ENCODE data around the gene VEGFD.

The VEGFD gene

DNA sequence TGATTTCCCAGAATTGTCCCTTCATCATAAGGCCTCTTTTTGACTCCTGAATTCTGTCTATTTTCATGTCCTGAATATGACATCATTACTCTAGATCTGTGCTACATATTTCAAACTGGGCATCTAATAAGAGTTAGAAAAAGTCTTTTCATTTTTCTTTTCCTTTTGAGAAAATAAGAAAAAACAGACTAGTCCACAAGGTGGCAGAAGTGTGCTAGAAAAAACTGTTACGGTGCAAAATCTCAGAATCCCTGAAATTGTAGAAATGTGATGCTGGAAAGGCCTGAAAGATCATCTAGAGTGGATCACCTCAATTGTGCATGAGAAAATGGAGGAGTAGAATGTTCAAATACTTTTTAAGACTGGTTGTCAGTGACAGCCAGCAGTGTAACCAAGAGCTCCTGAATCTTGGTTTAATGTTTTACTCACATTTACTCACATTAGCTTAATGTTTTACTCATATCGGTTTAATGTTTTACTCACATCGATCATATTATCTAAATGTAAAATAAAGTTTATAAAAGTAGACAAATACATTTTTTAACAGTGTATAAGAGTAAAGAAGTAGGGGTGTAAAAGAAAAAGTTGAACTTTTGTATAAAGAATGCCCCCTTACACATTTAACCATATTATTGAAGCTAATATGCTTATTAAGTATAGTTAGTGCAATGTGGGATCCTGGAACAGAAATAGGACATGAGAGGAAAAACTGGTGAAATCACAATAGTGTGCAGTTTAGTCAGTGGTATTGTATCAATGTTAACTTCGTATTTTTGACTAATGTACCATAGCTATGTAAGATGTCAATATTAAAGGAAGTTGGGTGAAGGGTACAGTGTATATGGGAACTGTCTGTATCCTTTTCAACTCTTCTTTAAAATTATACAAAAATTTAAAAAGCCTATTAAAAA is 84.0 kb downstream of the VEGFD start:
- peak; percentile 22 to 56 (median 51) for DNase-seq

DNA sequence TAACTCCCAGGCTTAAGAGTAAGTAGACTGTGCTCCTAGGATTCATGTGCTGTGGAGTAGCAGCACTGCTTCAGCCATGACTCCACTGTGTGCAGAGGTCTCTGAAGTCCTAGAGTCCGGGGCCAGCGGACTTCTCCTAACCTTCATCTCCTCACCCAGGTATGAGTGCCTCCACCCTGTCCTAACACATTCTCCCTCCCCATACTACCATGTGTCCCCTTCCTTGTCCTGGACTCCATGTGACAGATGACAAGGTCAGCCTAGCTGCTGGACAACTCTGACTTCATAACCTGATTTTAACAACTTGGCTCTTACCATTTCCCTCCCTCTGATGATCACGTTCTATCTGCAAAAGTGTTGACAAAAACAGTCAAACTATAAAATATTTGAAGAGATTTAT is 85.4 kb downstream of the VEGFD start:
- no peak for DNase-seq

DNA sequence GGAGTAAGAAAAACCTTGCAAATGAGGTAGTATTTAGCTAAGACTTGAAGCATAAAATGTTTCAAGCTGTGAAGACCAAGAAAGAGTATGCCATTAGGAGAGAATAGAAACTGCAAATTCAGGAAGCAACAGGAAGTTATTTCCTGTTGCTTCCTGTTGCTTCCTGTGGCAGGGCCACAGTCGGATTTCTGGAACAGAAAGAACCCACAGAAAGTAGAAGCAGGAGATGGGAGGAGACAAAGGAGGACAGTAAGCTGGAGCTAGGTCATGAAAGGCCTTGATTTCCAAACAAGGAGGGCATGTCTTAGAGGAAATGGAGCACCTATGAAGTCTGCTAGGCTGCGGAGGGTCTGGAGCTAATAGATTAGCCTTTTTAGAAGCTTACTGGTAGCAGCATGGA is 86.0 kb downstream of the VEGFD start:
- peak in 2 of 3 donors; percentile 17 to 21 for DNase-seq

All from suppressor macrophage treated with lipopolysaccharide for 1 hour (primary cell).